Lower leg skin (tissue), 3 donors: Measurements from ENCODE around the gene TUBGCP6.

Source experiments
- CTCF ChIP-seq, 3 donors: fragments of 450-650 bp; IDR thresholded peaks; one replicate each; pipeline ENCODE4 v1.5.1; 2016; ENCODE audit warnings: antibody characterized with exemption in 3 of 3, mild to moderate bottlenecking in 3 of 3, moderate library complexity in 2 of 3
- POLR2A ChIP-seq, 2 donors: fragments of 450-650 bp; IDR thresholded peaks; one replicate each; pipeline ENCODE4 v1.6.1; 2016 to 2017; ENCODE audit warnings: antibody characterized with exemption in 2 of 2, mild to moderate bottlenecking in 1 of 2, moderate library complexity in 1 of 2

- TF ChIP-seq POLR2A (IDR thresholded peaks at IDR 0.05) (no peak), CTCF (IDR thresholded peaks at IDR 0.05) (no peak)
Observed at GRCh38 chr22:50242406-50242949, 2.3 kb downstream of the TUBGCP6 start.
